RPMI8226 (cell line): Measurements from ENCODE around the gene MPST.
"Not testable (repeated sequence)": the region's sequence is repeated elsewhere in the genome, so short reads cannot be mapped to it uniquely, and the experiment has no call there.

ENCODE experiments used
- DNase-seq: peaks from one replicate; pipeline ENCODE4 v3.0.0-alpha.2; 2015

The MPST gene

DNA sequence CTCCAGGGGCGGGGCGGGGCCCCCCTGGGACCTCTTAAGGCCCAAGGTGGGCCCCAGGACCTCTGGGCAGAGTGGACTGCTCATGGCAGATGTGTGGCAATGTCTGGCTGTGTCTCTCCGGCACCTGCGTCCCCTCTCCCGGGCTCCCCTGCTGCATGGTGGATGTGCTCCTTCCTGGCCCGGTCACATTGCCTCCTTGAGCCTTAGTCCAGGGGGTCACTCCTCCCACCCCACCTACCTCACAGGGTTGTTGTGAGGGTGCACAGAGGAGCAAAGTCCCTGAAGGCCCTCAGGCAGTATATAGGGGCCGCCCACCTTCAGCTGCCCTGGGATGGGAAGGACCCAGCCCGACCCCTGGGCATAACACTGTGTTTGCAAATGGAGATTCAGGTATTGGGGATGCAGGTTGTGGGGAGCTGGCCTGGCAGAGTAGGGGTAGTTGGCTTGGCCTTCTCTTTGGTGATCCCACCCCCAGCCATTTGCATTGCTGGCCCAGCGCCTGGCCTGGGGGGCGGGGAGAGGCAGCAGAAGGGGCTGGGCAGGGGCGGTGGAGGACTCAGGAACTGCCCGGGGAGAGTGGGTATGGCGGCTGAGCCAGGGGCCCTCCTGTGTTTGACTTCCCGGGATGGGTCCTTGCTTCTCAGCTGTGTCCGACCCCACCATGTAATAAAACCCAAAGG, 43.3 kb downstream of the MPST start:
- DNase-seq, result no peak

DNA sequence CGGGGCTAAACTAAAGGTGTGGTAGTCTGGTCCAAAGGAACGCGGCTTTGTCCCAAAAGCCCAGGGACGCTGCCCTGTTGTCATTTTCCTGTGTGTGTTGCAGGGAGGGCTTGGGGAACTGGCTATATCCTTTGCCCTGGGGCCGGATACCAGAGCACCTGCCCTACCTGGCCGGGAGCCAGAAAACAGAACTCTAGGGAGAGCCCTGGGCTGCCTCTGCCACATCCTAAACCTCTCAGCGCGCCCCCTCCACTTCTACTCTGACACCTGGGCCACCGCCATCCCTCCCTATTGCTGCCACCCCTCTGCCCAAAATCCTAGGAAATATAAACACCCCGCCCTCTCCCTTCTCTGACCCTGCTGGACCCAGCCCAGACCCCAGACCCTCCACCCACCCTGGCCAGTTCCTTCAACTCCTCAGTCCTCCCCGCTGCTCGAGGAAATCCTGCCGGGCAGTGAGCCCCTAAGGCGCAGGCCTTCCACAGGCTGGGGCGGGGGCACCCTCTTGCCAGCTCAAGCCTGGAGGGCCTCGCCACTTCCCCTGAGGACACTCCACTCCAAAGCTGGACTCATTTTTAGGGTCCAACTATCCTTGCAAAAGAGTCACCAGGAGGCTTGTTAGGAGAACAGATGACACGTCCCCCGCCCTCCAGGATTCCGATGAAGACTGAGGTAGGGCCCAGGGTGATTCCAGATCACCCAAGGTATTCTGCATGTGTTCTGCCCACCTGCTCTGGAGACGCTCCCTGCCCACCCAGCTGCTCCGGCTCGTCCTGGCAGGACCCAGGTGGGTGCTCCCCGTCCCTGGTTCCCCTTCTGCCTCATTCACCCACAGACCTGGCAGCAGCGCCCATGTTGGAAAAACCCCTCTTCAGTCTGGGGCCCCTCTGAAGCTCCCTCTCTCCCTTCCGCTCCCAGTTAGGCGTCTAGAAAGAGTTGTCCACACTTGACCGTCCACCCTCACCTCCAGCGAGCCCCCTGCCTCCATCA, 44.2 kb downstream of the MPST start:
- peak; percentile 94 for DNase-seq

DNA sequence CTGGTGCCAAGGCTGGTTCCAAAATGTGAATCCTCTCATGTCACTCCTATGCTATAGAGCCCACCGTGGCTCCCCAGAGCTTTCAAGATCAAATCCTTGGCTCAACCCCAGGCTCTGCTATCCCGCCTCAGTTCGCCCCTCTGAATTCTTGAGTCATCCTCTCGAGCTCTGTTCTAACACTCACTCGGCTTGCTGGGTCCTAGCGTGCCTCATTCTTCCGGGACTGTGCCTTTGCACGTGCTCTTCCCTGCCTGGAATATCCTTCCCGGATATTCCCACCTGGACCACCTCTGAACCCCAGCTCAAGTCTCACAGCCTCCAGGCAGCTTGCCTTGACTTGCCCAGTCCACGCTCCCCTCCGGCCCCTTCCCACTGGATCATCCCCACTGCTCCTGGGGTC, 45.0 kb downstream of the MPST start:
- DNase-seq, result no peak

DNA sequence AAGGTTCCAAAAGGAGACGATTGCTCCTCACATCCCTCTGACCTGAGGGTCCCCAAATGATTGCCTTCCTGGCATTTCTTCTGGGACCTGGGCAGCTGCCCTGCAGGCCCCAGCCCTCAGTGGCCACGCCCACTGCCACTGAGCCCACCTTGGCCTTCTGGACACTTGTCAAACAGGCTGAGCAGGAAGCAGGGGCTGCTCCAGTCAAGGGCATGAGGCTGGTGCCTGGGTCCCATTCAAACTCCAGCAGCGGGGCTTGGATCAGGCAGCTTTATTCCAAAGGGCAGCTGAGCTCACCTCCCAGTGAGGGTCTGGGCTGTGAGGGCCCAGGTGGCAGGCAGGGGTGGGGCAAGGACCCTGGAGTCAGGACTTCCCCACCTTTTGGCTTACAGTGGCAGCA, 45.6 kb downstream of the MPST start:
- no peak for DNase-seq

DNA sequence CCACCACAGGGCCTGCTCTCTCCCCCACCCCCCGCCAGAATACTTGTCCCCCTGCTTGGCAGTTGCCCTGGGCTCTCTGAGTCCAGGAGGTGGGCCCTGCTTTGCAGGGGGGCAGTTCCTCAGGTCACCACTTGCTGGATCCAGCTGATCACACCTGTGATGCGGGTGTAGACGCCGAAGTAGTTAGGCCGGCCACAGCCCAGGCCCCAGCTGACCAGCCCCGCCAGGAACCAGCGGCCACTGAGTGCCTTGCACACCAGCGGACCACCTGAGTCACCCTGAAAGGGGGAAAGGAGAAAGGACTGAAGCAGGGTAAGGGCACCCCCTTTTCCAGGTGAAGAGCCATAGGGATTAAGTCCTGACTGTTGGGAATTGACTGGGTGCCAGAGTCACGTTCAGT, 46.4 kb downstream of the MPST start:
- no peak for DNase-seq

DNA sequence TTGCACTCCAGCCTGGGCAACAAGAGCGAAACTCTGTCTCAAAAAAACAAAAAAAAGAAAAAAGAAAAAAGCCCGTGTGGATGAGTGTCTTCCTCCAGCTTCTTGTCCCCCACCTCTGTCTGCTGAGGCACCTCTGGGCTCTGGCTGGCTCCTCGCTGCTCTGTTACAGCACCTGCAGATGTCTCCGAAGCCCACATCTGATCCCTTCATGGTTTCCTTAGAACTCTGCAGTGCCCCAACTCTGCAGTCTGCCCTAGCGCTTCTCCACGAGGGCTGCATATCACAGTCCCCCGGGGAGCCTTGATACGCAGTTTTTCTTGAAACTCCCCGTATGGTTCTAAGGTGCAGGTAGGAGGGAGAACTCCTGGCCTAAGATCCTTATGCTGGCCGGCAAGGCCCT, 47.9 kb downstream of the MPST start:
- no peak for DNase-seq

DNA sequence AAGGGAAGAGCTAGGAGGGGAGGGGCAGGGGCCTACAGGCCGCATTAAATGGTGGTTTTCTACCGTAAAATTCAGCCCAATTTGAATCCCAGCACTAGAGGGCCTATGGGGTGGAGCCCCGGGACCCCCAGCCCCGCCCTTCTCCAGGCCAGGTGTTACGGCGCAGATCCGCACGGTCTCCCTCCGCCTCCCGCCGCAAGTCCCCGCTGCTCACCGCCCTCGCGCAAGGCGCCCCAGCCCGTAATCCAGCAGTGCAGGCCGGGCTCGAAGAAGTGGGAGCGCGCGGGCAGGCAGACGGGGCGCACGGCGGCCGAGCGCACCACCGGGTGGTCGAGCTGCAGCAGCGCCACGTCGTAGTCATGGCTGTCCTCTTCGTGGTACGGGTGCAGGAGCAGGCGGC, 49.3 kb downstream of the MPST start:
- DNase-seq, result no peak

DNA sequence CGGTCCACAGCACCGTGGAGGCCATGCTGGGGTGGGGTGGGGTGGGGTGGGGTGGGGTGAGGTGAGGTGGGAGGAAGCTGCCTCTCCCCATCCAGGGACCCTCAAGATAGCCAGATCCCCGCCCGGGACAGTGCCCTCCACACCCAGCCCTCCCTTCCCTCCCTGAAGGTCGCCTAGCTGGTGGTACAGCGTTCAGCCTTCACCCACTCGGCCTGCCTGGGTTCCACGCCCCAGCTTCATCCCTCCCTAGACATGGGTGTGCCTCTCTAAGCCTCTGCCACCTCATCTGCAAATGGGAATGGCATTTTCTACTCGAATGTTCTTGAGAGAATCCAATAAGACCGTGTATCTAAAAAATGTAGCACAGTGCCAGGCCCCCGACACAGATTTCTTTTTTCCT, 49.8 kb downstream of the MPST start:
- DNase-seq, result no peak

DNA sequence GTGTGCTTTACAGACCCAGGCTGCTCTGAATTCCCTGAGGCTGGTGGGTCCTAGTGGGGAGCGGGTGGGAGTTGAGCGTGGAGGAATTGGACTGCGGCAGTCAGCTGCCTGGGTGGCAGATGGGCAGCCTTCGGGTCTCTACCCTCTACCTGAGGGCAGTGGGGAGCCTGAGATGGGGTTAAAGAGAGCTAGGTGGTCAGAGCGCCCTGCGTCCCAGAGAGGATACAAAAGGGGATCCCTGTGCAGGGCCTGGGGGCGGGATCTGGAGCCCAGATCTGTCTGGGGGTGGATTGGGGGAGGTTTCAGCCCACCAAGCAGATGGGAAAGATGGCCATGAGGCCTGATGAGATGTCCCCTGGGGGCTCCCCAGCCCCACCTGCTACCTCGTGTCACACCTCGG, 50.2 kb downstream of the MPST start:
- no peak for DNase-seq

DNA sequence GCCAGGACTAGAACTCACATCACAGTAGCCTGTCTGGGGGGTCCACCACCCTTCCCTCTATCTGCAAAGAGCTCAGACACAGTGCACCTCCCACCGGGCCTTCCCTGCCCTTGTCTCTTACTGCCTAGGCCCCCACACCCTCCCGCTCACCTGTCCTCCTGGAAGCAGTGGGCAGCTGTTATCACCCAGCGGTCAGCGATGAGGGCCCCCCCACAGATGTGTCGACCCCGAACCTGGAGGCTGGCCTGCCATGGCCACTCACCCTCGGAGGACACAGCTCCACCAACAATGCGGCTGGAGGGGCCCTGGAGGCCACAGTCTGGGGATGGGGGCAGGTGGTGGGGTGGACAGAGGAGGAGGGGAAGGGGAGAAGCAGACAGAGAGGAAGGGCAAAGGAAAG, 50.8 kb downstream of the MPST start:
- DNase-seq, result no peak

DNA sequence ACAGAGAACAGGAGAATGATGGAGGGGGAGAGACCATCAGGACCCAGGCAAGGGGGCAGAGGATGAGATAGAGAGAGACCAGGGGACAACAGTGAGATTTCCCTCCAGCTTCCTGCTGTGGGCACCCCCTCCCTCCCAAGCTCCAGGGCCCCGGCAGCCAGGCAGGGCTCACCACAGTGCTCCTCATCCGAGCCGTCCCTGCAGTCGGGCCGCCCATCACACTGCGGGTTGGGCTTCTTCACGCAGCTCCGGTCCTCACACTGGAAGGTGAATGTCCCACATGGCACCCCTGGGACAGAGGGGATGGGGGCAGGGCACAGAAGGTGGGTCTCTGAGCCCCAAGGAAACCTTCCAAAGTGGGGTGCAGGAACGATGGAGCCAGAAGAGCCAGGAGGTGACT, 51.2 kb downstream of the MPST start:
- DNase-seq, result no peak

DNA sequence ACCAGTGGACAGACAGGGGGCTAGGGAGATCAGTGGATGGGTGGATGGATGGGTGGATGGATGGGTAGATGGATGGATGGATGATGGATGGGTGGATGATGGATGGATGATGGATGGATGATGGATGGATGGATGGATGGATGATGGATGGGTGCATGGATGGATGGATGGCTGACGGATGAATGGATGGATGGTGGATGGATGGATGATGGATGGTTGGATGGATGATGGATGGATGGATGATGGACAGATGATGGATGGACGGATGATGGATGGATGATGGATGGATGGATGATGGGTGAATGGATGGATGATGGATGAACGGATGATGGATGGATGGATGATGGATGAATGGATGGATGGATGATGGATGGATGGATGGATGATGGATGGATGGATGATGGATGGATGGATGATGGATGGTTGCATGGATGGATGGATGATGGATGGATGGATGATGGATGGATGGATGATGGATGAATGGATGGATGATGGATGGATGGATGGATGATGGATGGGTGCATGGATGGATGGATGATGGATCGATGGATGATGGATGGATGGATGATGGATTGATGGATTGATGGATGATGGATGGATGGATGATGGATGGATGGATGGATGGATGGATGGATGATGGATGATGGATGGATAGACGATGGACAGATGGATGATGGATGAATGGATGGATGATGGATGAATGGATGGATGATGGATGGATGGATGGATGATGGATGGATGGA, 52.5 kb downstream of the MPST start:
- DNase-seq, result not testable (repeated sequence)

DNA sequence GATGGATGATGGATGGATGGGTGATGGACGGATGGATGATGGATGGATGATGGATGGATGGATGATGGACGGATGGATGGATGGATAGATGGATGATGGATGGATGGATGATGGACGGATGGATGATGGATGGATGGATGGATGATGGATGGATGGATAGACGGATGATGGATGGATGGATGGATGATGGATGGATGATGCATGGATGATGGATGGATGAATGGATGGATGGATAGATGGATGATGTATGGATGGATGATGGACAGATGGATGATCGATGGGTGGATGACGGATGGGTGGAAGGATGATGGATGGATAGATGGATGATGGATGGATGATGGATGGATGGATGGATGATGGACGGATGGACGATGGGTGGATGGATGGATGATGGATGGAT, 53.1 kb downstream of the MPST start:
- no peak for DNase-seq

DNA sequence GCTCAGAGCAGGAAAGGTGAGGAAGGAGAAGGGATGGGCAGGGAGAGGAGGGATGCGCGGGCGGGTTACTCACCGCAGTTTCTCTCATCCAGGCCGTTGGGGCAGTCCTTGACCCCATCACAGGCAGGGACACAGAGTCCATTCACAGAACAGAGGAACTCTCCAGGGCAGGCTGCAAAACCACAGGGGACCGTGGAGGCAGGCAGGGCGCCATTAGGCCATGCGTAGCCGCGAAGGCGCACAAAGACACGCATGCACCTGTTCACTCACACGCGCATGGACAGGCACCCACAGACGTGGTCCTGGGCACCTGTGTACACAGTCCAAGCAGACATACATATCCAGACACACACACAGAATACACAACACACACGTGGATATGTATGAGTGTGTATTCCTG, 55.0 kb downstream of the MPST start:
- no peak for DNase-seq

DNA sequence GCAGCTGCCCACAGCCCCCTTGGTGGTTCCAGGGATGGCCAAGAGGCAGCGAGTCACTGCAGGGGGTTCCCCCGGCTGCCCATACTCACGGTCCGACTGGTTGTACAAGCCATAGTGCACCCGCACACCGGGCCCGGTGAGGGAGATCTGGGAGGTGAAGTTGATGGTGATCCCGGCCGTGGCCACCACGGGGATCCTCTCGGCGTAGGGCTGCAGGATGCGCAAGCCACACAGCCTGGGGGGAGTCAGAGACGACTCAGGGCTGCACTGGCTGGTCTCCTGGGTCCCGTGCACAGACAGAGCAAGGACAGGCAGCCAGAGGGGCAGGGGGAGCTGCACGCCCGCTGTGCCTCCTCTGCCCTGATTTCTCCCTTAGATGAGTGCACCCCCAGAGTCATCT, 55.5 kb downstream of the MPST start:
- no peak for DNase-seq

DNA sequence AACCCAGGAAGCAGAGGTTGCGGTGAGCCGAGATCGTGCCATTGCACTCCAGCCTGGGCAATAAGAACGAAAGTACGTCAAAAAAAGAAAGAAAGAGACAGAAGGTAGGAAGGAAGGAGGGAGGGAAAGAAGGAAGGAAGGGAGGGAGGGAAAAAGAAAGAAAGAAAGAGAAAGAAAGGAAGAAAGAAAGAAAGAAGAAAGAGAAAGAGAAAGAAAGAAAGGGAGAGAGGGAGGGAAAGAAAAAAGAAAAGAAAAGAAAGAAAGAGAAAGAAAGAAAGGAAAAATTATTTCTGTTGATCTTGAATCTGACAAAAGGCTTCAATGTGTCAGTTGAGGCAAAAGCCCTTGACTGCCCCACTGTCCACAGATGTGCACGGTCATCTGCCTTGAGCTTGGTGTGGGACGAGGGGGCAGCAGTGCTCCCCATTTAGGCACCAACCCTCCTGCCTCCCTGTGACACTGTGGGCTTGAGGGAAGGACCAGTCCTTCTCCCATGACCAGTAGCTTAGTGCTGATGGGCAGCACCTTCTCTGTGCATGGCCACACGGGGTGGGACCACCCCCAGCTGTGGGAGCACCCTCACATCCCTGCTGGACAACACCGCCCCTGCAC, 56.4 kb downstream of the MPST start:
- no peak for DNase-seq

DNA sequence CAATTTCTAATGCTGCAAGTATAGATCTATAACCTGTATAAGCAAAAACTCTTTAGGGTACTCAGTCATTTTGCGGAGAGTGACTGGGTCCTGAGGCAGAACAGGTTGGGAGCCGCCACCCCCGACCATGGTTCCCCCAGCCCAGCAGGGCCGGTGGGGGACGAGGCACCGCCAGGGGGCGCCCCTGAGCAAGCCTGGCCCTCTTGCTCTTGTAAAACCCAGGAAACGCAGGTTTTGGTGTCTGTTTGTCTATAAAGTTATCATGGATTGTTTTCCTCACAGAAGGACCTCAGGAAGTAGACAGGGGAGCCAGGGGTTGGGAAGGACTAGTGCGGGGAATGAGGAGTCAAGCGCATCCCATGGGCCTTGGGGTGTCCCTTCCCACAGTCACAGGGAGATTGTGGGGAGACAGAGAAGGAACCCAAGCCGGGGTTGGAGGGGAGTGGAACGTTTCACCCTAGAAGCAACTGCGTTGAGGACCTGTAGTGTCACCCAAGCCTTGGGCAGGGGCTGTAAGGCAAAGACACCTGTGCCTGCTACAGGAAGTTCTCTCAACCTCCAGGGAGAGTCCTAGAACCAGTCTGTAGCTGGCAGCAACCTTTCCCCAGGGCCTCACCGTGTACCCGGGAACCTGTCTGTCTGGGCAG, 58.4 kb downstream of the MPST start:
- peak; percentile 68 for DNase-seq

DNA sequence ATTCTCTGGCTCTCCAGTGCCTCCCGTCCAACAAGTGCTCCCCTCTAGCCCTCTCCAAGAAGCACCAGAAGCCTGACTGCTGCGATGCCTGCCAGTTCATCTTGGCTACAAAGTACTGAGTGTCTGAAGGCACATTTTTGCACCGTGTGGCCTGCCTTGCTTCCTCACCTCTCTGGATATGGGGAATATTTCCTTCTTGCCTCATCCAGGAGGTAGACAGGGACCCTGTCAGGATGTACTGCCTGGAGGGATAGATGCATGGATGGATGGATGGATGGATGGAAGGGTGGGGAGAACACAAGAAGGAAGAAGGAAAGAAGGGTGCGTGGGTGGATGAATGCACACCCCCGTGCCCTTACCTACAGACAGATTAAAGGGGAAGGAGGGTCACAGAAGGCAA, 59.6 kb downstream of the MPST start:
- no peak for DNase-seq
